ENCODE data around the gene DUSP7. TPM values are rescaled to one million over a fixed set of nuclear protein-coding genes. Genes with fewer than 3 reads are reported as not detected.

The DUSP7 gene
- total RNA-seq, 1 experiment from 2014 or later, result 16.6 TPM

DNA sequence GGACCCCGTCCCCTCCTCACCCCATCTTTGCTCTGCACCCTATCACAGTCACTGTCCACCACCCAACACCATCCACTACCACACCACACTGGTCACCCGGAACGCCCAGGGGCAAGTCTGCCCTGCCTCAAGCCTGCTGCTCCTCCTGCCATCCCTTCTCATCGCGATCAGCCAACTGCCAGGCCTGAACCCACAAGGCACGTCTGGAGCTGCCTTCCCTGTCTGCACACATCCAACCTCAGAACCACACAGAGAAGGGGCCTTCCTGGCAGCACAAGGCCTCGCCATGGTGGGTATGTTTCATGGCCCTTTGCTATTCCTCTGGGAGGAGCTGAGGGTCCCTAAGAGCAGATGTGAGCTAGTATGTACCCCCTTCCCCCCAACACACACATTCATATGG is 3.4 kb upstream of the DUSP7 start:
- Histone ChIP-seq H3K4me3 (replicated peaks in 1 of 2; ENCODE audit: low read depth in 1 of 2, low read length in 2 of 2) (no peak overlapping the region), H3K4me1 (ENCODE audit: control insufficient read depth in 1 of 2, insufficient read depth in 2 of 2, low read length in 2 of 2) (peaks cover 11 to 32% of the 10 kb centered on the region in 2 experiments), H3K9me3 (ENCODE audit: control insufficient read depth in 1 of 2, insufficient read depth in 1 of 2, low read depth in 1 of 2, low read length in 2 of 2) (no peaks in the 10 kb centered on the region), H3K4me2 (ENCODE audit: low read length) (no peak overlapping the region), H3K79me2 (ENCODE audit: insufficient read depth, low read length) (peaks cover 12% of the 10 kb centered on the region), H3K9me2 (ENCODE audit: insufficient read depth) (no peaks in the 10 kb centered on the region), H4K20me1 (ENCODE audit: insufficient read depth) (no peaks in the 10 kb centered on the region), H3K27ac (ENCODE audit: low read depth, low read length) (no peak overlapping the region), H3K36me3 (ENCODE audit: control insufficient read depth in 1 of 2, insufficient read depth in 2 of 2, low read length in 2 of 2) (no peaks in the 10 kb centered on the region), H3K9ac (ENCODE audit: low read length) (no peak overlapping the region), H3K27me3 (ENCODE audit: insufficient read depth, low read length) (no peaks in the 10 kb centered on the region), H2AFZ (ENCODE audit: low read depth, low read length, poor library complexity, severe bottlenecking) (no peak overlapping the region)
- ChIA-PET POLR2A (no interaction called here), RAD21 (ENCODE audit: low non-redundant PET in 1 of 2, low total read pairs in 2 of 2, uncharacterized antibody in 2 of 2, unreplicated experiment in 2 of 2) (no interaction called here), CTCF (no interaction called here)
- DNase-seq (ENCODE audit: low read depth, low spot score) (no peak), ATAC-seq (no peak)
- intact Hi-C loops (cut with micrococcal nuclease), result no loop called here
- BruUV-seq (replicated peaks), result no TSS peak
- no peak for TF ChIP-seq CBX3 (IDR thresholded peaks at IDR 0.05; ENCODE audit: low read depth)
- no peak for TF ChIP-seq YY1 (IDR thresholded peaks at IDR 0.05; ENCODE audit: extremely low read depth, insufficient replicate concordance, low read depth, low read length)
- no peak for TF ChIP-seq EZH2phosphoT487 (IDR thresholded peaks at IDR 0.05; ENCODE audit: borderline replicate concordance)
- TF ChIP-seq SP1 (IDR thresholded peaks at IDR 0.05; ENCODE audit: low read depth), result no peak
- TF ChIP-seq, protein P1, sequence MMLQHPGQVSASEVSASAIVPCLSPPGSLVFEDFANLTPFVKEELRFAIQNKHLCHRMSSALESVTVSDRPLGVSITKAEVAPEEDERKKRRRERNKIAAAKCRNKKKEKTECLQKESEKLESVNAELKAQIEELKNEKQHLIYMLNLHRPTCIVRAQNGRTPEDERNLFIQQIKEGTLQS (IDR thresholded peaks at IDR 0.05), result no peak

DNA sequence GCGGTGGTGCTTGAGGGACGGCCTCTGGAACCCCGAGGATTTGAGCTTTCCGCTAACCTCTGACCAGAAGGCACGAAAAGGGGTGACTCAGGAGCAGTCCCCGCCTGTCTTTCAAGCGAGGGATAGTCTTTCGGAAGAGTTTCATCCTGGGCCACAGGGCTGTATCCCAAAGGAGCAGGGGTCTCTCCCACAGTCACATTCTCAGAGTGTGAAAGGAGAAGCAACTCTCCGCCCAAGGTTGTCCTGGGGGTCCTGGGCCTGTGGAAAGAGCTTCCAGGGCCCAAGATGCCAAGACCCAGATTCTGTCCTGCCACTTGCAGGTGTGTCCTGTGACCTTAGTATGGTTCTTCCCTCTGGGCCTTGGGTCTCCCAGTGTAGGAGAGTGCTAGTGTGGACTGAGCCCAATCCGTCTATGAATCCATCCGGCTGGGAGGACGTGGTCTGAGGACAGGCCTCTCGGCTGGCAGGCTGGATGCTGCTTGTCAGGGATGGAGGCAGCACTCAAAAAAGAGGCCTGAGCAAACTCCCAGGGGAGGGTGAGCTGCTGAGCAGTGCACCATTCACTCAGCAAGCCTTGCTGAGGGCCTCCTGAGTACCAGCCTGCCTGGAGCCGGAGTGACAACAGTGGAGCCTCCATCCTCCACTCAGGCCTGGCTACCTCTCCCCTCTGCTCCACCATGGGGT is 1.6 kb upstream of the DUSP7 start:
- Histone ChIP-seq H3K79me2 (ENCODE audit: insufficient read depth, low read length) (peaks cover 30% of the 10 kb centered on the region), H3K4me1 (ENCODE audit: control insufficient read depth in 1 of 2, insufficient read depth in 2 of 2, low read length in 2 of 2) (peaks cover 25 to 47% of the 10 kb centered on the region in 2 experiments), H3K9ac (ENCODE audit: low read length) (peak overlapping the region; percentile 55), H3K36me3 (ENCODE audit: control insufficient read depth in 1 of 2, insufficient read depth in 2 of 2, low read length in 2 of 2) (peaks cover 0 to 11% of the 10 kb centered on the region in 2 experiments; a peak in 1 of 4 replicates), H3K4me3 (replicated peaks in 1 of 2; ENCODE audit: low read depth in 1 of 2, low read length in 2 of 2) (peak overlapping the region; percentile 28 to 40), H3K9me2 (ENCODE audit: insufficient read depth) (no peaks in the 10 kb centered on the region), H3K27ac (ENCODE audit: low read depth, low read length) (peak overlapping the region; percentile 62), H3K27me3 (ENCODE audit: insufficient read depth, low read length) (no peaks in the 10 kb centered on the region), H3K9me3 (ENCODE audit: control insufficient read depth in 1 of 2, insufficient read depth in 1 of 2, low read depth in 1 of 2, low read length in 2 of 2) (no peaks in the 10 kb centered on the region), H4K20me1 (ENCODE audit: insufficient read depth) (no peaks in the 10 kb centered on the region), H3K4me2 (ENCODE audit: low read length) (peak overlapping the region; percentile 72), H2AFZ (ENCODE audit: low read depth, low read length, poor library complexity, severe bottlenecking) (no peak overlapping the region)
- intact Hi-C loops (cut with micrococcal nuclease), result loop anchor here (1.0 to 2.0 kb wide), 3 partner anchors 57 to 116 kb away; partner anchors contain the start of genes PARP3 and POC1A
- DNase-seq (ENCODE audit: low read depth, low spot score), result no peak
- ATAC-seq, result no peak
- POLR2A ChIA-PET, result interaction anchor here (0.5 to 2.0 kb wide), 6 partner anchors 9 to 558 kb away, joined by 4 to 8 read pairs (median 6); partner anchors contain the start of genes POC1A and UQCC5
- CTCF ChIA-PET, result interaction anchor here (0.8 to 1.9 kb wide), 4 partner anchors 13 to 163 kb away, joined by 3 to 6 read pairs (median 4); no protein-coding TSS in a partner anchor
- TSS peak; percentile 78 for BruUV-seq (replicated peaks)
- RAD21 ChIA-PET (ENCODE audit: low non-redundant PET in 1 of 2, low total read pairs in 2 of 2, uncharacterized antibody in 2 of 2, unreplicated experiment in 2 of 2), result interaction anchor here in 1 of 2 experiments (1.1 kb wide), 1 partner anchor 96 kb away, joined by 4 read pairs; the partner anchor contains the start of gene POC1A
- no peak for TF ChIP-seq ELF1 (IDR thresholded peaks at IDR 0.05; ENCODE audit: borderline replicate concordance, low read depth)
- TF ChIP-seq, protein P2, sequence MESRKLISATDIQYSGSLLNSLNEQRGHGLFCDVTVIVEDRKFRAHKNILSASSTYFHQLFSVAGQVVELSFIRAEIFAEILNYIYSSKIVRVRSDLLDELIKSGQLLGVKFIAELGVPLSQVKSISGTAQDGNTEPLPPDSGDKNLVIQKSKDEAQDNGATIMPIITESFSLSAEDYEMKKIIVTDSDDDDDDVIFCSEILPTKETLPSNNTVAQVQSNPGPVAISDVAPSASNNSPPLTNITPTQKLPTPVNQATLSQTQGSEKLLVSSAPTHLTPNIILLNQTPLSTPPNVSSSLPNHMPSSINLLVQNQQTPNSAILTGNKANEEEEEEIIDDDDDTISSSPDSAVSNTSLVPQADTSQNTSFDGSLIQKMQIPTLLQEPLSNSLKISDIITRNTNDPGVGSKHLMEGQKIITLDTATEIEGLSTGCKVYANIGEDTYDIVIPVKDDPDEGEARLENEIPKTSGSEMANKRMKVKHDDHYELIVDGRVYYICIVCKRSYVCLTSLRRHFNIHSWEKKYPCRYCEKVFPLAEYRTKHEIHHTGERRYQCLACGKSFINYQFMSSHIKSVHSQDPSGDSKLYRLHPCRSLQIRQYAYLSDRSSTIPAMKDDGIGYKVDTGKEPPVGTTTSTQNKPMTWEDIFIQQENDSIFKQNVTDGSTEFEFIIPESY (IDR thresholded peaks at IDR 0.05; ENCODE audit: extremely low read depth, insufficient replicate concordance, low read length), result no peak
- TF ChIP-seq ZNF274 (IDR thresholded peaks at IDR 0.05; ENCODE audit: low read depth, low read length), result no peak
- TF ChIP-seq CBX3 (IDR thresholded peaks at IDR 0.05; ENCODE audit: low read depth), result no peak
- no peak for TF ChIP-seq POLR2AphosphoS5 (IDR thresholded peaks at IDR 0.05; ENCODE audit: low read depth, low read length)
- TF ChIP-seq ZFX (IDR thresholded peaks at IDR 0.05), result no peak
- TF ChIP-seq, protein P3, sequence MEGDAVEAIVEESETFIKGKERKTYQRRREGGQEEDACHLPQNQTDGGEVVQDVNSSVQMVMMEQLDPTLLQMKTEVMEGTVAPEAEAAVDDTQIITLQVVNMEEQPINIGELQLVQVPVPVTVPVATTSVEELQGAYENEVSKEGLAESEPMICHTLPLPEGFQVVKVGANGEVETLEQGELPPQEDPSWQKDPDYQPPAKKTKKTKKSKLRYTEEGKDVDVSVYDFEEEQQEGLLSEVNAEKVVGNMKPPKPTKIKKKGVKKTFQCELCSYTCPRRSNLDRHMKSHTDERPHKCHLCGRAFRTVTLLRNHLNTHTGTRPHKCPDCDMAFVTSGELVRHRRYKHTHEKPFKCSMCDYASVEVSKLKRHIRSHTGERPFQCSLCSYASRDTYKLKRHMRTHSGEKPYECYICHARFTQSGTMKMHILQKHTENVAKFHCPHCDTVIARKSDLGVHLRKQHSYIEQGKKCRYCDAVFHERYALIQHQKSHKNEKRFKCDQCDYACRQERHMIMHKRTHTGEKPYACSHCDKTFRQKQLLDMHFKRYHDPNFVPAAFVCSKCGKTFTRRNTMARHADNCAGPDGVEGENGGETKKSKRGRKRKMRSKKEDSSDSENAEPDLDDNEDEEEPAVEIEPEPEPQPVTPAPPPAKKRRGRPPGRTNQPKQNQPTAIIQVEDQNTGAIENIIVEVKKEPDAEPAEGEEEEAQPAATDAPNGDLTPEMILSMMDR (IDR thresholded peaks at IDR 0.05 in 2 of 3, conservative IDR thresholded peaks at IDR 0.05 in 1 of 3; ENCODE audit: borderline replicate concordance in 1 of 3, insufficient read depth in 1 of 3, low read depth in 2 of 3, low read length in 2 of 3), result no peak
- no peak for TF ChIP-seq EGR1 (IDR thresholded peaks at IDR 0.05; ENCODE audit: low read depth)
- TF ChIP-seq FOSL1 (IDR thresholded peaks at IDR 0.05; ENCODE audit: low read depth), result no peak
- no peak for TF ChIP-seq JUND (IDR thresholded peaks at IDR 0.05)

Data from HCT116 (cell line).